SK-N-SH (cell line): ENCODE data around the gene ZFAND2A. TPM values are rescaled to one million over a fixed set of nuclear protein-coding genes. Genes with fewer than 3 reads are reported as not detected.

ENCODE experiments used
- CTCF ChIA-PET: fragments of 300-600, 350-600 bp; formaldehyde crosslinking; extraction: SDS; loops from one replicate; lab custom pipeline; 2021; lab: Yijun Ruan, JAX
- POLR2A ChIA-PET: fragments of 350-600 bp; sonication (Branson Sonifier 250); formaldehyde crosslinking; extraction: SDS; loops from one replicate; lab custom pipeline; 2020; ENCODE audit warnings: antibody characterized with exemption, inconsistent platforms; lab: Yijun Ruan, JAX
- DNase-seq: peaks from one replicate; pipeline ENCODE4 v3.0.0; 2012
- H2AFZ ChIP-seq: fragments of 200-600 bp; sonication (generic); 2 replicates; pipeline ENCODE4 v1.8.1; 2016; ENCODE audit warnings: antibody characterized with exemption, mild to moderate bottlenecking, low read depth
- H3F3A ChIP-seq: fragments of 200-600 bp; sonication (generic); replicated peaks from 2 replicates; pipeline ENCODE3; 2016; ENCODE audit warnings: antibody characterized with exemption, mild to moderate bottlenecking; ENCODE audit not compliant: insufficient read depth
- H3K27ac ChIP-seq, 2 experiments: fragments of 200-500 bp in 1 of 2; fragments of 200-600 bp in 1 of 2; sonication (Bioruptor generic) in 1 of 2; sonication (generic), shearing (Covaris generic) in 1 of 2; 2 replicates each; pipeline versions ENCODE4 v1.5.1 to v1.6.1; 2014 to 2016; ENCODE audit warnings: low read depth in 2 of 2, inconsistent platforms in 1 of 2, low read length in 1 of 2, mild to moderate bottlenecking in 1 of 2, mixed read lengths in 1 of 2
- H3K27me3 ChIP-seq: fragments of 200-600 bp; sonication (generic), shearing (Covaris generic); 2 replicates; pipeline ENCODE4 v1.6.1; 2016; ENCODE audit warnings: mixed run types; ENCODE audit not compliant: insufficient read depth
- H3K36me3 ChIP-seq, 2 experiments: fragments of 200-500 bp in 1 of 2; fragments of 200-600 bp in 1 of 2; sonication (Bioruptor generic) in 1 of 2; sonication (generic) in 1 of 2; replicated peaks in 1 of 2; 2 replicates each; pipeline versions ENCODE3 to v1.5.1; 2014 to 2016; ENCODE audit warnings: low read length in 1 of 2, mild to moderate bottlenecking in 1 of 2; ENCODE audit not compliant: insufficient read depth in 2 of 2, control insufficient read depth in 1 of 2
- H3K4me1 ChIP-seq, 2 experiments: fragments of 200-500 bp in 1 of 2; fragments of 200-600 bp in 1 of 2; sonication (Bioruptor generic) in 1 of 2; sonication (generic), shearing (Covaris generic) in 1 of 2; 2 replicates each; pipeline versions ENCODE4 v1.5.1 to v1.6.1; 2014 to 2016; ENCODE audit warnings: low read depth in 1 of 2, low read length in 1 of 2, mixed run types in 1 of 2; ENCODE audit not compliant: insufficient read depth in 2 of 2, control insufficient read depth in 1 of 2
- H3K4me2 ChIP-seq: fragments of 200-600 bp; sonication (generic), shearing (Covaris generic); 2 replicates; pipeline ENCODE4 v1.6.1; 2017; ENCODE audit warnings: mixed run types
- H3K4me3 ChIP-seq, 2 experiments: fragments of 200-500 bp in 1 of 2; fragments of 200-600 bp in 1 of 2; sonication (Bioruptor generic) in 1 of 2; sonication (generic), shearing (Covaris generic) in 1 of 2; 2 replicates each; pipeline versions ENCODE4 v1.5.1 to v1.8.1; 2014 to 2016; ENCODE audit warnings: low read depth in 2 of 2, inconsistent platforms in 1 of 2, low read length in 1 of 2, mild to moderate bottlenecking in 1 of 2, mixed read lengths in 1 of 2, moderate library complexity in 1 of 2
- H3K79me2 ChIP-seq: fragments of 200-600 bp; sonication (generic); 2 replicates; pipeline ENCODE4 v1.8.1; 2017; ENCODE audit warnings: mild to moderate bottlenecking; ENCODE audit not compliant: insufficient read depth
- H3K9ac ChIP-seq: fragments of 200-600 bp; sonication (generic); 2 replicates; pipeline ENCODE4 v1.6.1; 2017; ENCODE audit warnings: mixed run types
- H3K9me2 ChIP-seq: fragments of 200-600 bp; sonication (generic); 2 replicates; pipeline ENCODE4 v1.6.1; 2017; ENCODE audit warnings: mixed run types
- H3K9me3 ChIP-seq: fragments of 200-600 bp; sonication (generic); 2 replicates; pipeline ENCODE4 v1.6.1; 2017; ENCODE audit warnings: mixed run types, mild to moderate bottlenecking, moderate library complexity
- H4K20me1 ChIP-seq: fragments of 200-600 bp; sonication (generic); 2 replicates; pipeline ENCODE4 v1.6.1; 2017; ENCODE audit warnings: mild to moderate bottlenecking, mixed run types; ENCODE audit not compliant: insufficient read depth
- CHD2 ChIP-seq: fragments of 150-350 bp; IDR thresholded peaks from 2 replicates; pipeline ENCODE4 v1.6.1; 2018; ENCODE audit warnings: low read length; ENCODE audit not compliant: partially characterized antibody
- EP300 ChIP-seq, 2 experiments: IDR thresholded peaks; 2 replicates each; pipeline versions ENCODE4 v1.4.0 to v1.6.1; 2012; ENCODE audit warnings: borderline replicate concordance in 1 of 2, low read depth in 1 of 2, low read length in 1 of 2
- FOSL2 ChIP-seq: IDR thresholded peaks from 2 replicates; pipeline ENCODE4 v1.4.0; 2012; ENCODE audit warnings: low read depth, mild to moderate bottlenecking, moderate library complexity, borderline replicate concordance
- FOXJ3 ChIP-seq: sonication (generic); formaldehyde crosslinking; IDR thresholded peaks from 2 replicates; pipeline ENCODE4 v1.5.1; 2020; ENCODE audit warnings: mild to moderate bottlenecking, missing genetic modification reagents
- GATA2 ChIP-seq: sonication (generic); formaldehyde crosslinking; IDR thresholded peaks from 2 replicates; pipeline ENCODE4 v1.5.0; 2020; ENCODE audit warnings: mild to moderate bottlenecking, missing genetic modification reagents
- IRF3 ChIP-seq: fragments of 150-350 bp; IDR thresholded peaks from 2 replicates; pipeline ENCODE4 v1.6.1; 2016; ENCODE audit warnings: mild to moderate bottlenecking, low read depth, low read length
- JUND ChIP-seq: IDR thresholded peaks from 2 replicates; pipeline ENCODE4 v1.4.0; 2012
- MAX ChIP-seq: IDR thresholded peaks from 2 replicates; pipeline ENCODE4 v1.4.0; 2012; ENCODE audit warnings: low read depth
- MEF2A ChIP-seq: IDR thresholded peaks from 2 replicates; pipeline ENCODE4 v1.4.0; 2012; ENCODE audit warnings: low read depth, borderline replicate concordance
- NRF1 ChIP-seq: IDR thresholded peaks from 2 replicates; pipeline ENCODE4 v1.6.1; 2012; ENCODE audit warnings: low read depth, mild to moderate bottlenecking, low read length
- RAD21 ChIP-seq: IDR thresholded peaks from 2 replicates; pipeline ENCODE4 v1.6.1; 2012; ENCODE audit warnings: mild to moderate bottlenecking, low read length
- REST ChIP-seq: IDR thresholded peaks from 2 replicates; pipeline ENCODE4 v1.6.1; 2012; ENCODE audit warnings: mild to moderate bottlenecking, low read depth, low read length, moderate library complexity
- RXRA ChIP-seq: IDR thresholded peaks from 2 replicates; pipeline ENCODE4 v1.4.0; 2012; ENCODE audit warnings: low read depth, mild to moderate bottlenecking, borderline replicate concordance
- SIN3A ChIP-seq: IDR thresholded peaks from 2 replicates; pipeline ENCODE4 v1.6.1; 2012; ENCODE audit warnings: low read depth, mild to moderate bottlenecking, low read length, moderate library complexity, borderline replicate concordance
- SMC3 ChIP-seq: IDR thresholded peaks from 2 replicates; pipeline ENCODE4 v1.6.1; 2012; ENCODE audit warnings: low read depth, low read length, improper control_type of control experiment
- TAF1 ChIP-seq: IDR thresholded peaks from 2 replicates; pipeline ENCODE4 v1.6.1; 2012; ENCODE audit warnings: low read depth, mild to moderate bottlenecking, low read length, moderate library complexity, borderline replicate concordance
- TEAD4 ChIP-seq: IDR thresholded peaks from 2 replicates; pipeline ENCODE4 v1.4.0; 2012; ENCODE audit warnings: mild to moderate bottlenecking, borderline replicate concordance; ENCODE audit not compliant: insufficient read depth
- USF1 ChIP-seq: IDR thresholded peaks from 2 replicates; pipeline ENCODE4 v1.4.0; 2012; ENCODE audit warnings: low read depth, borderline replicate concordance
- WGBS: methylation state at CpG from one replicate; pipeline ENCODE4 v1.1.6; 2017; ENCODE audit warnings: low lambda C conversion rate; 5-methylcytosine and 5-hydroxymethylcytosine counted together
- polyA plus RNA-seq, 3 experiments: library from polyadenylated mRNA; depleted of rRNA; stranded (reverse); fragments of >200 nt; gene quantifications; 2 replicates each; pipeline ENCODE4 v1.2.3, GENCODE V29; 2012

Gene ZFAND2A
- polyA plus RNA-seq, 1 of the 3 experiments (the other 2 are of a cell fraction) = 38.9 TPM

- TF ChIP-seq TAF1 = no peak
- TF ChIP-seq MEF2A = no peak
- TF ChIP-seq CHD2 = no peak
- no peak for TF ChIP-seq JUND
- no peak for TF ChIP-seq FOXJ3 (CRISPR knock-in tag)
- TF ChIP-seq SMC3 = no peak
- TF ChIP-seq IRF3 = no peak
- no peak for TF ChIP-seq TEAD4
- TF ChIP-seq NRF1 = no peak
- TF ChIP-seq USF1 = no peak
- no peak for TF ChIP-seq SIN3A
- peaks cover 26% of the 10 kb centered on the region for H3K79me2 ChIP-seq
- no peaks in the 10 kb centered on the region for H3F3A ChIP-seq
- H3K9me2 ChIP-seq = no peaks in the 10 kb centered on the region
- H3K4me1 ChIP-seq = no peaks in the 10 kb centered on the region
- H3K4me2 ChIP-seq = no peak overlapping the region
- DNase-seq = no peak
- no peaks in the 10 kb centered on the region for H3K9me3 ChIP-seq
- H3K27ac ChIP-seq = no peak overlapping the region
- peaks cover 17% of the 10 kb centered on the region; the same call in 1 of the 2 replicates for H4K20me1 ChIP-seq
- 89% methylated on average over 26 of the region's 30 CpGs for WGBS
- no peak overlapping the region for H3K4me3 ChIP-seq
- H3K27me3 ChIP-seq = no peaks in the 10 kb centered on the region
- ChIA-PET CTCF (interaction anchor here (3.1 kb wide), 1 partner anchor 116 kb away, joined by 15 read pairs; no protein-coding TSS in a partner anchor), POLR2A (no interaction called here)
- H2AFZ ChIP-seq = no peak overlapping the region
- H3K36me3 ChIP-seq = peaks cover 0 to 15% of the 10 kb centered on the region in 2 experiments
- no peak overlapping the region for H3K9ac ChIP-seq
Observed at GRCh38 chr7:1108264-1108920, 51.6 kb downstream of the ZFAND2A start.

- no peak for DNase-seq
- Histone ChIP-seq H3K27me3 (no peaks in the 10 kb centered on the region), H3K79me2 (peaks cover 18% of the 10 kb centered on the region), H3K9ac (no peak overlapping the region), H2AFZ (no peak overlapping the region), H3K27ac (no peak overlapping the region), H3K4me3 (no peak overlapping the region), H3K9me2 (no peaks in the 10 kb centered on the region), H3K4me2 (no peak overlapping the region), H3K4me1 (peaks cover 0 to under 1% of the 10 kb centered on the region in 2 experiments; a peak in 1 of 4 replicates), H3F3A (no peaks in the 10 kb centered on the region), H3K9me3 (no peaks in the 10 kb centered on the region), H3K36me3 (peaks cover 0 to 2% of the 10 kb centered on the region in 2 experiments), H4K20me1 (peaks cover 22% of the 10 kb centered on the region; the same call in 1 of the 2 replicates)
- POLR2A ChIA-PET = no interaction called here
- WGBS = 97% methylated on average over 20 of the region's 20 CpGs
- CTCF ChIA-PET = interaction anchor here (1.3 to 9.8 kb wide), 3 partner anchors 17 to 114 kb away, joined by 3 to 79 read pairs (median 15); partner anchors contain the start of gene GPER1
- TF ChIP-seq RXRA = no peak
- no peak for TF ChIP-seq GATA2 (CRISPR knock-in tag)
- no peak for TF ChIP-seq FOSL2
- TF ChIP-seq TAF1 = no peak
- TF ChIP-seq FOXJ3 (CRISPR knock-in tag) = no peak
- TF ChIP-seq IRF3 = no peak
- no peak for TF ChIP-seq RAD21
- no peak for TF ChIP-seq REST
- TF ChIP-seq MEF2A = no peak
- no peak for TF ChIP-seq EP300 (IDR thresholded peaks at IDR 0.05; ENCODE audit: borderline replicate concordance in 1 of 2, low read depth in 1 of 2, low read length in 1 of 2)
- TF ChIP-seq JUND = no peak
- no peak for TF ChIP-seq CHD2
- no peak for TF ChIP-seq SMC3
- no peak for TF ChIP-seq MAX
Observed at GRCh38 chr7:1106793-1107421, 53.1 kb downstream of the ZFAND2A start.
